HFFc6 (cell line): ENCODE results near the gene KATNB1. TPM values are rescaled to one million over a fixed set of nuclear protein-coding genes. Genes with fewer than 3 reads are reported as not detected.

Source experiments
- DNase-seq: peaks from one replicate; pipeline ENCODE4 v3.0.0-alpha.2; 2018
- H3K27ac Mint-ChIP-seq: 2 replicates; pipeline ENCODE4 v1.8.0; 2020; ENCODE audit warnings: mild to moderate bottlenecking, mixed read lengths
- H3K27me3 Mint-ChIP-seq: 2 replicates; pipeline ENCODE4 v1.8.0; 2021; ENCODE audit warnings: mild to moderate bottlenecking, moderate library complexity, mixed read lengths; ENCODE audit not compliant: insufficient read depth
- H3K36me3 Mint-ChIP-seq: 2 replicates; pipeline ENCODE4 v1.8.0; 2021; ENCODE audit warnings: low read depth, mixed read lengths
- H3K4me1 Mint-ChIP-seq: 2 replicates; pipeline ENCODE4 v1.8.0; 2020; ENCODE audit warnings: low read depth, mixed read lengths
- H3K4me3 Mint-ChIP-seq: 2 replicates; pipeline ENCODE4 v1.8.0; 2020; ENCODE audit warnings: mild to moderate bottlenecking, moderate library complexity, mixed read lengths
- H3K9me3 Mint-ChIP-seq: 2 replicates; pipeline ENCODE4 v1.8.0; 2020; ENCODE audit warnings: mild to moderate bottlenecking, mixed read lengths
- CTCF ChIP-seq: fragments of 200-600 bp; sonication (generic); IDR thresholded peaks from 2 replicates; pipeline ENCODE4 v1.5.0; 2021; ENCODE audit warnings: antibody characterized with exemption, mild to moderate bottlenecking
- total RNA-seq, 6 experiments: library from RNA; stranded (reverse); fragmentation: NEBNext Ultra II Directional; extraction: Animal tissue kit (Norgen Biotek cat#: 25700); gene quantifications; 2 replicates in 1 of 6; 3 replicates in 5 of 6; pipeline ENCODE4 v1.2.3, GENCODE V29; 2021

The KATNB1 gene
- total RNA-seq, 6 experiments from 2014 or later, result 20.4 to 22.1 (median 21.6) TPM

- H3K36me3 Mint-ChIP-seq, result peaks cover 9% of the 10 kb centered on the region; the same call in 1 of the 2 replicates
- no peak overlapping the region for H3K4me3 Mint-ChIP-seq
- H3K27me3 Mint-ChIP-seq, result no peaks in the 10 kb centered on the region; the same call in 1 of the 2 replicates
- DNase-seq, result no peak
- no peak overlapping the region for H3K27ac Mint-ChIP-seq
- no peak for TF ChIP-seq CTCF
- no peaks in the 10 kb centered on the region for H3K9me3 Mint-ChIP-seq
- H3K4me1 Mint-ChIP-seq, result peaks cover 9% of the 10 kb centered on the region; the same call in 1 of the 2 replicates
Observed at GRCh38 chr16:57788252-57788841, 52.8 kb downstream of the KATNB1 start.

GRCh38 chr16:57788951-57789350, 53.4 kb downstream of the KATNB1 start:
- Mint-ChIP-seq H3K4me3 (no peak overlapping the region), H3K4me1 (peaks cover 9% of the 10 kb centered on the region; the same call in 1 of the 2 replicates), H3K36me3 (peaks cover 9% of the 10 kb centered on the region; the same call in 1 of the 2 replicates), H3K27ac (no peak overlapping the region), H3K9me3 (no peaks in the 10 kb centered on the region), H3K27me3 (no peaks in the 10 kb centered on the region; the same call in 1 of the 2 replicates)
- no peak for DNase-seq
- TF ChIP-seq CTCF, result no peak

- Mint-ChIP-seq H3K27ac (no peak overlapping the region), H3K4me1 (peaks cover 9% of the 10 kb centered on the region; the same call in 1 of the 2 replicates), H3K9me3 (no peaks in the 10 kb centered on the region), H3K4me3 (no peak overlapping the region), H3K27me3 (no peaks in the 10 kb centered on the region; the same call in 1 of the 2 replicates), H3K36me3 (no peaks in the 10 kb centered on the region; the same call in none of the 2 replicates)
- no peak for DNase-seq
- TF ChIP-seq CTCF, result no peak
Observed at GRCh38 chr16:57791195-57791892, 55.8 kb downstream of the KATNB1 start.

- Mint-ChIP-seq H3K4me1 (peaks cover 7% of the 10 kb centered on the region), H3K9me3 (no peaks in the 10 kb centered on the region), H3K27me3 (no peaks in the 10 kb centered on the region; the same call in 1 of the 2 replicates), H3K27ac (no peak overlapping the region), H3K4me3 (no peak overlapping the region), H3K36me3 (peaks cover 5% of the 10 kb centered on the region)
- DNase-seq, result no peak
- TF ChIP-seq CTCF, result no peak
Observed at GRCh38 chr16:57791893-57792461, 56.4 kb downstream of the KATNB1 start.

- Mint-ChIP-seq H3K27ac (no peak overlapping the region), H3K27me3 (no peaks in the 10 kb centered on the region), H3K9me3 (no peaks in the 10 kb centered on the region), H3K4me1 (peaks cover 15% of the 10 kb centered on the region), H3K36me3 (peaks cover 16% of the 10 kb centered on the region), H3K4me3 (no peak overlapping the region)
- no peak for TF ChIP-seq CTCF
- DNase-seq, result no peak
Observed at GRCh38 chr16:57794849-57795430, 59.4 kb downstream of the KATNB1 start.
